Heart left ventricle (tissue), 16 donors: ENCODE data around the gene BRK1. TPM values are rescaled to one million over a fixed set of nuclear protein-coding genes. Genes with fewer than 3 reads are reported as not detected.
A peak's percentile ranks its signal among the peaks of the same experiment; 100 is the strongest.
"Not testable (repeated sequence)": the region's sequence is repeated elsewhere in the genome, so short reads cannot be mapped to it uniquely, and the experiment has no call there.

ENCODE experiments used
- ATAC-seq, 4 donors: fragments of 200-7000 bp; cut with Tn5 transposase; one replicate each; pipeline ENCODE4 v1.9.1; 2020 to 2022; ENCODE audit warnings: moderate library complexity in 4 of 4, mild to moderate bottlenecking in 3 of 4, moderate number of reproducible peaks in 1 of 4
- DNase-seq, 5 donors: peaks; one replicate each; pipeline ENCODE4 v3.0.0-alpha.2; 2020
- H3K27ac ChIP-seq, 12 donors: fragments of 200-600 bp; sonication (generic) in 4 of 12; one replicate each; pipeline versions ENCODE4 v1.5.0 to v1.8.0; 2016 to 2022; ENCODE audit warnings: mild to moderate bottlenecking in 2 of 12
- H3K27me3 ChIP-seq, 9 donors: fragments of 200-600 bp; sonication (generic) in 2 of 9; one replicate each; pipeline versions ENCODE4 v1.5.1 to v1.8.0; 2016 to 2022; ENCODE audit warnings: mild to moderate bottlenecking in 3 of 9
- H3K36me3 ChIP-seq, 9 donors: fragments of 200-600 bp; sonication (generic) in 2 of 9; one replicate each; pipeline versions ENCODE4 v1.5.0 to v1.8.0; 2018 to 2022; ENCODE audit warnings: mild to moderate bottlenecking in 2 of 9
- H3K4me1 ChIP-seq, 12 donors: fragments of 200-600 bp; sonication (generic) in 4 of 12; one replicate each; pipeline versions ENCODE4 v1.5.0 to v1.8.0; 2016 to 2022; ENCODE audit warnings: mild to moderate bottlenecking in 3 of 12
- H3K4me3 ChIP-seq, 12 donors: fragments of 200-600 bp; sonication (generic) in 4 of 12; one replicate each; pipeline versions ENCODE4 v1.5.0 to v1.8.0; 2017 to 2022; ENCODE audit warnings: mild to moderate bottlenecking in 9 of 12, moderate library complexity in 4 of 12
- H3K9me3 ChIP-seq, 12 donors: fragments of 200-600 bp; sonication (generic) in 4 of 12; one replicate each; pipeline versions ENCODE4 v1.5.0 to v1.8.0; 2016 to 2022; ENCODE audit warnings: mild to moderate bottlenecking in 1 of 12
- POLR2A ChIP-seq, 2 donors: fragments of 450-650 bp; IDR thresholded peaks; one replicate each; pipeline ENCODE4 v1.6.1; 2017; ENCODE audit warnings: antibody characterized with exemption in 2 of 2, mild to moderate bottlenecking in 2 of 2, moderate library complexity in 2 of 2
- WGBS, 4 donors: extraction: QIAGEN DNeasy Blood & Tissue Kit in 2 of 4; methylation state at CpG; one replicate each; pipeline versions ENCODE4 v1.1.5 to v1.1.7; 2013 to 2018; 5-methylcytosine and 5-hydroxymethylcytosine counted together
- intact Hi-C, 10 donors: fragments of 100-400 bp; cut with DNase I; formaldehyde crosslinking; loops; one replicate each; pipeline versions ENCODE4 v1.11.1 to v1.14.2; 2022
- polyA plus RNA-seq, 2 donors: library from polyadenylated mRNA; stranded (reverse); fragments of 200-250 nt; gene quantifications; one replicate each; pipeline ENCODE4 v1.2.3, GENCODE V29; 2013
- total RNA-seq, 9 donors: library from RNA; depleted of rRNA in 2 of 9; stranded (reverse); fragments of >200 nt in 2 of 9; fragmentation: NEBNext Ultra II Directional in 3 of 9; extraction: Animal tissue kit (Norgen Biotek cat#: 25700) in 3 of 9; gene quantifications; one replicate each; pipeline versions ENCODE4 v1.1.0 to v1.2.4, GENCODE V29; 2016 to 2023
- TF ChIP-seq, protein P1 (sequence below), 12 donors: fragments of 200-600 bp; sonication (generic) in 4 of 12; IDR thresholded peaks; one replicate each; pipeline versions ENCODE4 v1.5.0 to v1.8.0; 2018 to 2022; ENCODE audit warnings: antibody characterized with exemption in 12 of 12, mild to moderate bottlenecking in 5 of 12
- donor health status: ischemic (EF 13 %, LVEDD 7.1; RV severe dilation, severe dysfunction).
- donor health status: healthy with polysubstance abuse.
- donor health status: DM: no; HTN: yes; CAD: no.
- donor health status: DM: no; HTN: no; CAD: no.
- donor health status: ischemic (EF 25% LVEDD 6.9; RV normal size, moderate dysfunction).
- donor health status: ischemic (EF 25% LVEDD 5.7; RV mildly dilated, moderate dysfunction).
- donor health status: healthy.
- donor health status: DM: yes; HTN: yes; CAD: no.
- donor health status: ischemic (EF 35%, LVEDD 5.7; RV mildly dilated, moderate dysfunction).
- donor health status: nonischemic (EF 11% LVEDD 7.7; RV severe dilation, severe dysfunction).
- donor health status: DM: yes; HTN: yes; CAD: no.
- donor health status: PGD.
- donor health status: ischemic (EF 29% LVEDD 5.4; RV normal size, mild dysfunction).
- donor health status: nonischemic (EF 23%, LVEDD 6.1; RV moderate dilation, normal function).

The BRK1 gene
- total and polyA plus RNA-seq, 11 donors: 69.8 to 159 (median 89.8) TPM

DNA sequence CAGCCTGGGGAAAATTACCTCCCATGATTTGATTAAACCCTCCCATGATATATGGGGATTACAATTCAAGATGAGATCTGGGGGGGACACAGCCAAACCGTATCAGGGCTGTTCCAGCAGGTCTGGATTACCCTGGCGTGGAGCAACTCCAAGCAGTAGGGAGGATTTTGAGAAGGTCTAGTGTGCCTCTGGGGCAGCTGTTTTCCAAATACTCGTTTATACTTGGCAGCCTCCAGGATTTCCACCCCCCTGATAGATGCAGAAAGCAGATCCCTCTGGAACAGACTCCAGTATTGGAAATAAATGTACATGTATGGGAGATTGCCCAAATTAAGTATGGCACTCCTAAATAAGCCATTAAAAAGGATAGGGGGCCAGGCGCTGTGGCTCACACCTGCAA, 41.6 kb downstream of the BRK1 start:
- ATAC-seq (no peak), DNase-seq (no peak)
- no peaks in the 10 kb centered on the region for H3K4me1 ChIP-seq
- no peak overlapping the region for H3K4me3 ChIP-seq
- no peak overlapping the region for H3K27ac ChIP-seq
- intact Hi-C loops: no loop called here
- WGBS, 4 donors: 69 to 78% (median 73%) methylated on average over 4 of the region's 4 CpGs
- peaks cover 0 to 32% (median 24%) of the 10 kb centered on the region in 9 donors for H3K36me3 ChIP-seq
- TF ChIP-seq, protein P1, sequence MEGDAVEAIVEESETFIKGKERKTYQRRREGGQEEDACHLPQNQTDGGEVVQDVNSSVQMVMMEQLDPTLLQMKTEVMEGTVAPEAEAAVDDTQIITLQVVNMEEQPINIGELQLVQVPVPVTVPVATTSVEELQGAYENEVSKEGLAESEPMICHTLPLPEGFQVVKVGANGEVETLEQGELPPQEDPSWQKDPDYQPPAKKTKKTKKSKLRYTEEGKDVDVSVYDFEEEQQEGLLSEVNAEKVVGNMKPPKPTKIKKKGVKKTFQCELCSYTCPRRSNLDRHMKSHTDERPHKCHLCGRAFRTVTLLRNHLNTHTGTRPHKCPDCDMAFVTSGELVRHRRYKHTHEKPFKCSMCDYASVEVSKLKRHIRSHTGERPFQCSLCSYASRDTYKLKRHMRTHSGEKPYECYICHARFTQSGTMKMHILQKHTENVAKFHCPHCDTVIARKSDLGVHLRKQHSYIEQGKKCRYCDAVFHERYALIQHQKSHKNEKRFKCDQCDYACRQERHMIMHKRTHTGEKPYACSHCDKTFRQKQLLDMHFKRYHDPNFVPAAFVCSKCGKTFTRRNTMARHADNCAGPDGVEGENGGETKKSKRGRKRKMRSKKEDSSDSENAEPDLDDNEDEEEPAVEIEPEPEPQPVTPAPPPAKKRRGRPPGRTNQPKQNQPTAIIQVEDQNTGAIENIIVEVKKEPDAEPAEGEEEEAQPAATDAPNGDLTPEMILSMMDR (IDR thresholded peaks at IDR 0.05): no peak
- TF ChIP-seq POLR2A (IDR thresholded peaks at IDR 0.05): no peak
- no peaks in the 10 kb centered on the region for H3K9me3 ChIP-seq
- no peaks in the 10 kb centered on the region for H3K27me3 ChIP-seq

DNA sequence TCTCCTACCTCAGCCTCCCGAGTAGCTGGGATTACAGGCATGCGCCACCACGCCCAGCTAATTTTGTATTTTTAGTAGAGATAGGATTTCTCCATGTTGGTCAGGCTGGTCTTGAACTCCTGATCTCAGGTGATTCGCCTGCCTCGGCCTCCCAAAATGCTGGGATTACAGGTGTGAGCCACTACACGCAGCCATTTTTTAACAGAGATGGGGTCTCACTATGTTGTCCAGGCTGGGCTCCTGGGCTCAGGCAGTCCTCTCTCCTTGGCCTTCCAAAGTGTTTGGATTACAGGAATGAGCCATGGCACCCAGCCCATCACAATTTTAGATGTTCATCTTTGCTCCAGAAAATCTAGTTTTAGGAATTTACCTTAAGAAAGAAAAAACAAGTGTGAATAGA, 43.1 kb downstream of the BRK1 start:
- H3K27ac ChIP-seq, H3K9me3 ChIP-seq, intact Hi-C loops, H3K4me1 ChIP-seq, H3K27me3 ChIP-seq, ATAC-seq, H3K4me3 ChIP-seq, DNase-seq: not testable (repeated sequence)
- peaks cover 0 to 17% (median 11%) of the 10 kb centered on the region in 9 donors for H3K36me3 ChIP-seq
- WGBS, 4 donors: 94 to 98% (median 96%) methylated on average over 6 of the region's 6 CpGs

- H3K36me3 ChIP-seq: no peaks in the 10 kb centered on the region
- WGBS, 4 donors: 49 to 65% (median 57%) methylated on average over 1 of the region's 1 CpG
- DNase-seq (no peak), ATAC-seq (no peak)
- TF ChIP-seq, protein P1 (IDR thresholded peaks at IDR 0.05): no peak
- TF ChIP-seq POLR2A (IDR thresholded peaks at IDR 0.05): no peak
- H3K27ac ChIP-seq: no peak overlapping the region
- H3K4me1 ChIP-seq: peaks cover 0 to 9% (median 0%) of the 10 kb centered on the region in 12 donors
- H3K9me3 ChIP-seq: no peaks in the 10 kb centered on the region
- H3K4me3 ChIP-seq: no peak overlapping the region
- intact Hi-C loops: loop anchor here in 1 of 10 donors (10.0 kb wide), 1 partner anchor 64 kb away; no protein-coding TSS in a partner anchor
- no peaks in the 10 kb centered on the region for H3K27me3 ChIP-seq
Observed at GRCh38 chr3:10160346-10160745, 44.9 kb downstream of the BRK1 start.

DNA sequence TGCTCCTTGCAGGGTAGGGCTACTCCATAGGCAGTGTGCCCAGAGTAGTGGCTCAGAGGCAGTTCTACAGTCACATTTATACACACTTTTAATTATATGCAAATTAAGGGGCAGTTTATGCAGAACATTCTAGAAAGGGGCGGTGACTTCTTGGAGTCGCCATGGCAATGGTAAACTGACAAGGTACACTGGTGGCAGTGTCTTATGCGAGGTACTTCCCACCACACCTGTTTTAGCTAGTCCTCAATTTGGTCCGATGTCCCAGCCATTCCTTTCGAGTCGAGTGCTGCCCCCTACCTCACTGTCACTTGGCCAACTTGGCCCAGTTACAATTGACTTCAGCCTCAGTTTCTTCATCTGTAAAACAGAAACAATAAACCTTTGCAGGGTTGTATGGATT, 45.5 kb downstream of the BRK1 start:
- TF ChIP-seq POLR2A (IDR thresholded peaks at IDR 0.05): no peak
- TF ChIP-seq, protein P1 (IDR thresholded peaks at IDR 0.05): no peak
- Histone ChIP-seq H3K27me3 (no peaks in the 10 kb centered on the region), H3K36me3 (no peaks in the 10 kb centered on the region), H3K27ac (no peak overlapping the region), H3K9me3 (no peaks in the 10 kb centered on the region), H3K4me1 (peaks cover 0 to 11% (median 0%) of the 10 kb centered on the region in 12 donors), H3K4me3 (no peak overlapping the region)
- no peak for ATAC-seq
- DNase-seq: no peak
- intact Hi-C loops: loop anchor here in 1 of 10 donors (10.0 kb wide), 1 partner anchor 64 kb away; no protein-coding TSS in a partner anchor
- 67 to 85% (median 73%) methylated on average over 6 of the region's 6 CpGs for WGBS, 4 donors

DNA sequence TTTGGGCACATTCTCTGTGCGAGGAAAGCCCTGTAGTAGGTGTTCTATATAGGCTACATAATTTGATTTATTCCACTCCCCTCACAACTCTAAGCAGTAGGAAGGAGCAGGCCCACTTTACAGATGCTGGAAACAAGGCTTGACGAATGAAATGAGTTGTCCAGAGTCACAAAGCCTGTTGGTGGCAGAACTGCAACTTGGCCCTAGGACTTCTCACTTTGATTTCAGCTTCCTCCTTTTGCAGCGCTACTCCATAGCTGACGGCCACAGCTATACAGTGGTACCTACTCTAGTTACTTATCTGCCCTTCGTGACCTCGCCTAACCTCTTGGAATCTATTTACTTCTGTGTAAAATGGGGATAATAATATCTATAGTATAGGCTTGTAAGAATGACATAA, 46.7 kb downstream of the BRK1 start:
- intact Hi-C loops: loop anchor here in 2 of 10 donors (2.0 to 10.0 kb wide), 2 partner anchors 57 to 63 kb away; no protein-coding TSS in a partner anchor
- ATAC-seq (no peak), DNase-seq (no peak)
- H3K4me1 ChIP-seq: peaks cover 0 to 16% (median 0%) of the 10 kb centered on the region in 12 donors
- TF ChIP-seq, protein P1 (IDR thresholded peaks at IDR 0.05): no peak
- TF ChIP-seq POLR2A (IDR thresholded peaks at IDR 0.05): no peak
- no peaks in the 10 kb centered on the region for H3K27me3 ChIP-seq
- no peaks in the 10 kb centered on the region for H3K36me3 ChIP-seq
- H3K9me3 ChIP-seq: no peaks in the 10 kb centered on the region
- 85 to 89% (median 88%) methylated on average over 6 of the region's 6 CpGs for WGBS, 4 donors
- no peak overlapping the region for H3K27ac ChIP-seq
- no peak overlapping the region for H3K4me3 ChIP-seq

DNA sequence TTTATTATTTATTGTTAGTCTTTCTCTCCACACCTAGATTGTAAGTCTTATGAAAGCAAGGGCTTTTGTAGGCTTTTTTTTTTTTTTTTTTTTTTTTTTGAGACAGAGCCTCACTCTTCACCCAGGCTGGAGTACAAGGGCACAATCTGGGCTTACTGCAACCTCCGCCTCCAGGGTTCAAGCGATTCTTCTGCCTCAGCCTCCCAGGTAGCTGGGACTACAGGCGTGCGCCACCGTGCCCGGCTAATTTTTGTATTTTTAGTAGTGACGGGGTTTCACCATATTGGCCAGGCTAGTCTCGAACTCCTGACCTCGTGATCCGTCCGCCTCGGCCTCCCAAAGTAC, 48.7 kb downstream of the BRK1 start:
- intact Hi-C loops: loop anchor here in 5 of 10 donors (2.0 to 10.0 kb wide), 2 partner anchors 61 kb away; no protein-coding TSS in a partner anchor
- H3K27ac ChIP-seq: peak overlapping the region in 2 of 12 donors; percentile 82 to 85
- H3K27me3 ChIP-seq, H3K36me3 ChIP-seq, ATAC-seq, DNase-seq, H3K9me3 ChIP-seq: not testable (repeated sequence)
- H3K4me3 ChIP-seq: peak overlapping the region in 10 of 12 donors; percentile 76 to 98 (median 89)
- H3K4me1 ChIP-seq: peaks cover 0 to 16% (median 0%) of the 10 kb centered on the region in 12 donors
- 69 to 77% (median 73%) methylated on average over 12 of the region's 12 CpGs for WGBS, 4 donors
